Mammary epithelial cell (primary cell): ENCODE results near the gene PIAS4.

Source experiments
- CTCF ChIP-seq, 2 donors: IDR thresholded peaks in 1 of 2; conservative IDR thresholded peaks in 1 of 2; 2 replicates each; pipeline ENCODE4 v1.5.1; 2011 to 2012; ENCODE audit warnings: inconsistent platforms in 2 of 2, low read length in 2 of 2, mild to moderate bottlenecking in 2 of 2, control low read depth in 1 of 2, low read depth in 1 of 2; ENCODE audit not compliant: insufficient read depth in 1 of 2; ENCODE audit errors: extremely low read depth in 1 of 2
- EZH2 ChIP-seq: IDR thresholded peaks from 2 replicates; pipeline ENCODE4 v1.6.1; 2012; ENCODE audit warnings: low read length, inconsistent platforms, borderline replicate concordance

DNA sequence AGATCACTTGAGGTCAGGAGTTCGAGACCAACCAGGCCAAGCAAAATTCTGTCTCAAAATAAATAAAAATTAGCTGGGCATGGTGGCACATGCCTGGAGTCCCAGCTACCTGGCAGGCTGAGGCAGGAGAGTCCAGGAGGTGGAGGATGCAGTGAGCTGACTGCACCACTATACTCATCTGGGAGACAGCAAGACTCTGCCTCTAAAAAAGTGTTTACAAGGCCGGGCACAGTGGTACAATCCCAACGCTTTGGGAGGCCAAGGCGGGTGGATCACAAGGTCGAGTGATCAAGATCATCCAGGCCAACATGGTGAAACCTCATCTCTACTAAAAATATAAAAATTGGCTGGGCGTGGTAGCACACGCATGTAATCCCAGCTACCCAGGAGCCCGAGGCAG, 32.4 kb upstream of the PIAS4 start:
- TF ChIP-seq CTCF (conservative IDR thresholded peaks at IDR 0.05 in 1 of 2, IDR thresholded peaks at IDR 0.05 in 1 of 2; ENCODE audit: extremely low read depth in 1 of 2, insufficient read depth in 1 of 2, low read depth in 1 of 2, low read length in 2 of 2) (no peak), EZH2 (no peak)
